Measurements from ENCODE around the gene PTPN9.
"Not testable (repeated sequence)": the region's sequence is repeated elsewhere in the genome, so short reads cannot be mapped to it uniquely, and the experiment has no call there.

Gene PTPN9

GRCh38 chr15:75452364-75452864, 126.7 kb downstream of the PTPN9 start:
- peak; percentile 75 for DNase-seq

- peak; percentile 99 for DNase-seq
These were observed 127.3 kb downstream of the PTPN9 start, which contains the start of gene SIN3A for GRCh38 chr15:75451674-75452363. TSS of gene SIN3A (minus strand) at chr15:75451690. CDS start at chr15:75430375, 21,315 bp downstream.

- no peak for DNase-seq
These were observed 127.9 kb downstream of the PTPN9 start for GRCh38 chr15:75451202-75451673.

GRCh38 chr15:75450307-75451201, 128.6 kb downstream of the PTPN9 start:
- peak; percentile 95 for DNase-seq

GRCh38 chr15:75449585-75450306, 129.4 kb downstream of the PTPN9 start:
- DNase-seq, result no peak

GRCh38 chr15:75448171-75448570, 130.9 kb downstream of the PTPN9 start:
- not testable (repeated sequence) for DNase-seq

GRCh38 chr15:75446151-75446550, 133.0 kb downstream of the PTPN9 start:
- DNase-seq, result no peak

GRCh38 chr15:75445324-75445723, 133.8 kb downstream of the PTPN9 start:
- DNase-seq, result not testable (repeated sequence)

- DNase-seq, result not testable (repeated sequence)
These were observed 135.1 kb downstream of the PTPN9 start for GRCh38 chr15:75443972-75444453.

GRCh38 chr15:75437721-75438120, 141.4 kb downstream of the PTPN9 start:
- DNase-seq, result no peak

GRCh38 chr15:75436881-75437280, 142.2 kb downstream of the PTPN9 start:
- DNase-seq, result no peak

GRCh38 chr15:75431682-75432081, 147.4 kb downstream of the PTPN9 start:
- DNase-seq, result no peak

GRCh38 chr15:75431270-75431669, 147.8 kb downstream of the PTPN9 start:
- no peak for DNase-seq

GRCh38 chr15:75430259-75430658, 148.9 kb downstream of the PTPN9 start:
- no peak for DNase-seq

GRCh38 chr15:75428152-75428551, 151.0 kb downstream of the PTPN9 start:
- DNase-seq, result no peak

GRCh38 chr15:75425966-75426500, 153.1 kb downstream of the PTPN9 start:
- no peak for DNase-seq

- no peak for DNase-seq
These were observed 156.6 kb downstream of the PTPN9 start for GRCh38 chr15:75422554-75422953.

- DNase-seq, result no peak
These were observed 158.4 kb downstream of the PTPN9 start for GRCh38 chr15:75420698-75421097.

GRCh38 chr15:75416584-75416983, 162.5 kb downstream of the PTPN9 start:
- DNase-seq, result no peak

All from stimulated activated naive CD4-positive, alpha-beta T cell treated with Interleukin-2 at 50 U/mL for 16 hours (primary cell).